HS-5 (cell line): ENCODE results near the gene SLC25A11.
A peak's percentile ranks its signal among the peaks of the same experiment; 100 is the strongest.

Experiments used
- DNase-seq: peaks from one replicate; pipeline ENCODE4 v3.0.0-alpha.2; 2012; ENCODE audit warnings: low read depth

Gene SLC25A11, protein sequence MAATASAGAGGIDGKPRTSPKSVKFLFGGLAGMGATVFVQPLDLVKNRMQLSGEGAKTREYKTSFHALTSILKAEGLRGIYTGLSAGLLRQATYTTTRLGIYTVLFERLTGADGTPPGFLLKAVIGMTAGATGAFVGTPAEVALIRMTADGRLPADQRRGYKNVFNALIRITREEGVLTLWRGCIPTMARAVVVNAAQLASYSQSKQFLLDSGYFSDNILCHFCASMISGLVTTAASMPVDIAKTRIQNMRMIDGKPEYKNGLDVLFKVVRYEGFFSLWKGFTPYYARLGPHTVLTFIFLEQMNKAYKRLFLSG

DNA sequence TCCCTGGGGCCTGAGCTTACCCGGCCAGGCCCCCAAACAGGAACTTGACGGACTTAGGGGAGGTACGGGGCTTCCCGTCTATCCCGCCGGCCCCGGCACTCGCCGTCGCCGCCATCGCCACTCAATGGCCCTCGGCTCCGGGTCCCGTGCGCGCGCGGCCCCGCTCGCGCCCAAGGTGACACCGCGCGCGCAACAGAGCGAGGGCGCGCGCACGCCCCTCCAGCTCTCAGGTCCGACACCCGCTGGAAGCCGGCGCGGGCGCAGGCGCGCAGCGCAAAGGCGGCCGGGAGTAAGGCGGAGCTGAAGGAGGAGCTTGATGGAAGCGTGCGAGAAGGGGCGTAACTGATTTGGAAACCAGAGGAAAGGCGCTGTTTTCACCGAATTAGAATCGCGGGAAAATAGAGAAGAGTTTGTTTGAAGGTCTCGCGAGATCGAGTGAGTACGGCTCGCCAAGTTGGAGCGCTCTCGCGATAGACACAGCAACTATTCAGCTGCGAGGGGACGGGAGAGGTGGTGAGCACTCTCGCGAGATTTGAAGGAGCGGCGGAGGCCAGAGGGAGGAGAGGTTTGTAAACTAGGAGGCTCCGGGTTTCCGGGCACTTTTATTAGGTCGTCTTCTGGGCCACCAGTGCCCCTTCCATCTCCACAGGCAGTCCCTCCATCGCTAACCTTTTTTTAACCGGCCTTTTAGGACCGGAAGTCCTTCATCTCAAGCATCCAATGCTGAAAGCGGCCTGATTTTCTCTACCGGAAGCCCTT lies at the start of gene SLC25A11, which contains the start of gene RNF167:
TSS of gene SLC25A11 (minus strand) at position 251 of the 759 bp plus-strand sequence. CDS start at position 115, 136 bp downstream.
TSS of gene RNF167 (plus strand) at position 473 of the 759 bp plus-strand sequence. CDS start 642 bp downstream, outside the sequence.
- DNase-seq, result peak; percentile 99

DNA sequence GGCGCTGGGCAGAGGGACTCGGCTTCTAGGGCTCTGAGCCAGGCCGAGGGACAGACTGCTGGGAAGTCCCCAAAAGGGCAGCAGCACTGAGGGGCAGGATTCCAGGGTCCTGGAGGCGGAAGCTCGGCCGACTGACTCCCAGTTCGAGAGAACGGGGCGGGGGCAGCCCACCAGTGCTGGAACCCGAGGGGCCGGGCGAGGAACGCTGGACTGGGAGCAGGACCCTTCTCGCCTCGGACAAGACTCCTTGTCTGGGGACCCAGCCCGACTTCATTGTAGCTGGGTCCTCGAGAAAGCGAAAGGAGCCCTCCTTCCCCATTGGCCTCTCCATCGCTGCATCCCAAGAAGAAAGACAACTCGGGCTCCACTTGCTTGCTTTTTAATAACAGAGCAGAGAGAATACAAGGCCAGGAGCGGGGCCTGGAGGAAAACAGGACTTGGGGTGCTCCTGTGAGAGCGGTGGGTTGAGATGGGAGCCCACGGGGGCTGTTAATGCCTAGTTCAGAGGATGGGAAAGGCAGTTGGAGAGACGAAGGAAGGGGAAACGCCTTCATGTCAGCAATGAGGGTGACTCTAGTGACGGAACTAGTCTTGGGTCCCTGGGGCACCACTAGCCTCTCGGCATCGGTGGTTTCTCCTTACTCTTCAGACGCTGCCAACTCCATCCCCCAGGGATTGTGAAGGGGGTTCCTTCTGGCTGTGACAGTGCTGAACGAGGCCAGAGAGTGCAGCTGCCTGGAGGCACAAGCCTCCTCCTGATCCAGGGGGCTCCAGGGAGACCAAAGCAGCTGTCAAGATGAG lies 48.1 kb upstream of the SLC25A11 start:
- no peak for DNase-seq

DNA sequence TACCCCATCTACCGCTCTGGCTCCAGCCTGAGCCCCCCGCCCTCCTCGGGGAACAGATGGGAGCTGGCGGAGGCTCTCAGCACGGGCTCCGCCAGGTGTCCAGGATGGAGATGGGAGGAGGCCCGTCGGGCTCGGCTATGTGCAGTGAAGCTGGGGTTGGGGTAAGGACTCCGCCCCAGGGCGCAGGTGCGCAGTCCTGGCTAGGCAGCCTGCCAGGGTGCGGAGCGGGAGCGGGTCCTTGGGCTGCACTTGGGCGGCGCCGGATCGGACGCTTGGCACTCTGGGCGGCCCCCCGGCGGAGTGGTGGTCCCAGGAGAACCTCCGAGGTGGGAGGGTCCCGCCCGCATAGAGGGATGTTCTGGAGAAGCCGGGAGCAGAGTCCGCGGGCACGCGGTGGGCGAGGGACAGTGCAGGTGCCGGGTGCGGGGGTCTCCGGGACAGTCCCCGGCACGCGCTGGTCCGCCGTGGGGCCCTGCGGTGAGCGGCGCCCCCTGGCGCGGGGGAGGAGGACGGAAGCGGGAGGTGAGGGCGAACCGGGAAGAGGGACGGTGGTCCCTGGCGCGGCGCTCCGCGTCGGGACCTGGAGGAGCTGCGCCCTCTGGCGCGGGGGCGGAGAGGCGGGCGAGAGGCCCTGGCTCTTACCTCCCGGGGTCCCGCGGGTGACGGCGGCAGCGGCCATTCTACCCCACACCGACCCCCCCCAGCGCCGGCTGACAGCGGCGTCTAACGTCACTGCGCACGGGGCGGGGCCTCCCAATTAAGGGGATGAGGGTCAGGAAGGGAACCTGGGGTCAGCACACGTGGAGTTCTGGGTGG lies 47.3 kb upstream of the SLC25A11 start, which contains the start of gene CAMTA2:
TSS of gene CAMTA2 (minus strand) at position 725 of the 816 bp plus-strand sequence. CDS start 1,453 bp downstream, outside the sequence.
- DNase-seq, result no peak

DNA sequence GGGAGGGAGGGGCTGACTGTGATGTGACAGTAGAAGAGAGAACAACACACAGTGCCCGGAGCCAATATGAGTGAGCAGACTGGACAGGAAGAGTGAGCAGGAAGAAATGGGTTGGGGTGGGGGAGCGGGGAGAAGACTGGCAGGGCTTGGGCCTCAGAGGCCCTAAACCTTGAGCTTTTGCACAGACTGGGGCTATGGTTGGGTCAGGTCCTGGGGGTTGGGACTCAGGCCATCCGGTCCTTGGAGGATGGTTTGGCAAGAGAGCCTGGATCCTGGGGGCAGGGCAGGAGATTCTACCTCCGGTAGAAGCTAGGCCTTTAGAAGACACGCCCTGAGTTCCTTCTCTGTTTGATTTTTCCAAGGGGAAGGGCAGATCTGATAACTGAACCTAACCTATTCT lies 46.6 kb upstream of the SLC25A11 start:
- no peak for DNase-seq

DNA sequence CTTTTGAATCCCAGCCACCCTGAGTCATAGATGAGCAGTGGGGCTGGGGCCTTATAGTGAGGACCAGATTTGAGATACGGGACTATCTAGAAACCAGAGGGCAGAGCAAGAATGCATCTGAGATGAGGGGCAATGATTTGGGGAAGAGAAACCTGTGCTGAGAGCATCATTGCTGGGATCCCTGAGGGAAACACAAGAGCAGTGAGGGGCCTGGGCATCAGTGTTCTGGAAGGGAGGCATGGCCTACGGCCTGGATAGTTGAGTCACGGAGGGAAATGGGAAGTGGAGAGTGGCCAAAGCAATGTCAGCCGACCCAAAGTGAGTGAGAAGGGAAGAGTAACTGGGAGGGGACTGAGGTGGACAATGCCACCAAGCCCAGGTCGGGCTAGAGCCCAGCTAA lies 42.5 kb upstream of the SLC25A11 start:
- DNase-seq, result no peak

DNA sequence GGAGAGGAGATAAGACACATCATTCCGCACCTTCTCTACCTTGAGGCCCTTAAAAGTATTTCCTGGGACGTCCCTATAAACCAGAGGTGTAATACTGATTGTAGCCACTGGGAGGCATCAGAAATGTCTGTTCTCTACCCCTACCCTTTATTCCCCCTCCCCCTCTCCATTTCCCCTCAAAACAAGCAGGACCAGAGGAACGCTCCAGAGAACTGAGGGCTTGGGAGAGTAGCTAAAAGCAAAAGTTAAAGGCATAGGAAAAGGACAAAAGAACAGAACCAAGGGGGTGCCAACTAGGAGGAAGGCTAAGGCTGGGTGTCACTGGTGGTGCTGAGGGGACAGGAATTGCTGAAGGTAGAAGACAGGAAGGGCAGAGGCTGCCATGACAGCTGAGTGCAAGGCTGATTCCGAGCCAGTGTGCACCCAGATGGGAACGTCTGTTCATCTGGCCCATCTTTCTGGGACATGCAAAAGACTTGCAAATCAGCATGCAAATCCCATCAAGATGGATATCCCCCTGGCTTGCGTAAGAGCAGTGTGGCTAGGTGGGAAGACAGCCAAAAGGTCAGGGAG lies 40.9 kb upstream of the SLC25A11 start:
- no peak for DNase-seq

DNA sequence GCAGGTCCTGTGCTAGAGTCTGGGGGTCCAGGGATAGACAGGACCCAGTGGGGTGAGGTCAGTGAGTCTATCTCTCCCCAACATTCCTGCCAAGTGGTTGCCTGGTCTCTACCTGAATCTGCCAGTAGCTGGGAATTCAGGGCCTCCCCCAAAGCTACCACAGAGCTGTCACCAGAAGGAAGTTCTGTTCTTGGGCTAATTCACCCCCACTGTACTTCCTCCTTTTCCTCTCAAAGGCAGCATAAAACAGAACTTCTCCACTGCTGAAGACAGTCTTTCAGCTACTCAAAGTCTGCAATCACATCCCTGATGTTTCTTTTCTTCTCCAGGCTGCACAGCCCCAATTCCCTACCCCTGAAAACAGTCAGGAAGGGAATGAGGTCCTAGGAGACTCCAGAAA lies 38.9 kb upstream of the SLC25A11 start:
- no peak for DNase-seq

DNA sequence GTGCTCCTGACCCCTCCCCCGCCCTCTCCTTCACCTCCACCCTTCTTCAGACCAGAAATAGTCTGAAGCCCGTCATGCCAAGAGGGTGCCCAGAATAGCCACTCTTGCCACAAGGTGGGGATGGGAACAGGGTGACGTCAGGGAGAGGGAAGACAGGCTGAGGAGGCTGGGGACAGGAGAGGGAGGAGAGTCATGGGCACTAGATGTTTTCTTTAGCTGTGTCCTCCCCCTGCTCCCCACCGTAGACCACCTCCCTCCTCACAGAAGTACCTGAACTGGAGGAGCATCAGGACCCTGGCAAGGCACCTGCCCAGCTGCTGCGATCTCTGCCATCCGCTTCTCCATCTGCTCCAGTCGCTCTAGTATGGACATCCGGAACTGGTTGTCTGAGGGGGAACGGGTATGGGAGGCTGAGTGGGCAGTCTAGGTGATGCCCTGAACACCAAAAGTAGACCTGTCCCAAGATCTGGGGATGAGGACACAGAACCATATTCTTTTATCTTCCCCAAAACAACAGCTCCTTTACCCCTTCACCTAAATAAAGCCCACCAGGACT lies 34.3 kb upstream of the SLC25A11 start:
- DNase-seq, result no peak

DNA sequence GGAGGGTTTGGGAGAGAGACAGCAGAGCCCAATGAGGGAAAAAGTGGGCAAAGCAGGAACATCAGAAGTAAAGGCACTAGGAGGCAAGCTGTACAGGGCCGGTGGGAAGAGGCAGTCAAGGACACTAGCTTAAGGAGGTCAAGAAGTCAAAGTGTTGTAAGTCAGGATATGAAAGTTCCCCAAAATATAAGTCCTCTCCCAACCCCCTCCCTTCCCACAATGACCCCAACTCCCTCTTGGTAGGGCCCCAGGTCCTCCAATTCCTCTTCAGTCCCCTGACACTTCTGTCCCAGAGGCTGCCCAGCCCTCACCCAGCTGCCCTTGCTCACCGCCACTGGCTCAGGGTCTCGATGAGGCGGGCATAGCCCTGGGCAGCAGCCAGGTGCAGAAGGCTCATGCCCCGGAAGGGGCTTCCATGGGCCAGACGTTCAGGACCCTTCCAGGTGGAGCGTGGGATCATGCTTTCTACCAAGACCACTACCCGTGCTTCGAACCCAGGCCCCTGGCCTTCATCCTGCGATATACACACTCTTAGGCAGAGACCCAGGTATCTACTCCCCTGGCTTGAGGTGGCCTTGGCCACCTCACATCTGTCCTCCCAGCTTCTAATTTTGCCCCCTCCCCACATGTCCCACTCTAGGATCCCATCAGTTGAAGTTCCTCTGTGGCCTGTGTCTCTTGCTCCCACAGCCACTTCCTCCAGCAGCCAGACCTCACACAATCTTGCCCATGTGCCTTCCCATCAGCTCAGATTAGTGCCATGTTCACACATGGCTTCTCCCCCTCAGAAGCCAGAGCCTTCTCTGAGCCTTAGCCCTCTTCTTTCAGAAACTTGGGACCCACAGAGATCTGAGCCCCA lies 33.6 kb upstream of the SLC25A11 start:
- DNase-seq, result no peak

DNA sequence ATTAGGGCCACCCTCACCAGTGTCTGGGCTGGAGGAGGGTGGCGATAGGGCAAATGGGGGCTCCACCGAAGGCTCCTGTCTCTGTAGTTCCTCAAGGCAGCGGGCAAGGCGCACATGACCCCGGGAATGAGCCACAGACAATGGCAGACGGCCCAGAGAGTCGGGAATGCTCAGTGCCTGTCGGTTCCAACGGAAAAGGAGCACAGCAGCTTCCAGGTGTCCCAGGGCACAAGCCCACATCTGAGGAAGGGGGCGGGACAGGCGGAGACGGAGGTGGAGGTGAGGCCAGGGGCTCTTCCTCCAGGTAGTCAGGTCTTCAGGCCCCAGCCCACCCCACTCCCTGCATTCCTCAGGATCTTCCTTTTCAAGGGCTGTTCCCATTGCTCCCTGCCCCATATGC lies 32.9 kb upstream of the SLC25A11 start:
- no peak for DNase-seq

DNA sequence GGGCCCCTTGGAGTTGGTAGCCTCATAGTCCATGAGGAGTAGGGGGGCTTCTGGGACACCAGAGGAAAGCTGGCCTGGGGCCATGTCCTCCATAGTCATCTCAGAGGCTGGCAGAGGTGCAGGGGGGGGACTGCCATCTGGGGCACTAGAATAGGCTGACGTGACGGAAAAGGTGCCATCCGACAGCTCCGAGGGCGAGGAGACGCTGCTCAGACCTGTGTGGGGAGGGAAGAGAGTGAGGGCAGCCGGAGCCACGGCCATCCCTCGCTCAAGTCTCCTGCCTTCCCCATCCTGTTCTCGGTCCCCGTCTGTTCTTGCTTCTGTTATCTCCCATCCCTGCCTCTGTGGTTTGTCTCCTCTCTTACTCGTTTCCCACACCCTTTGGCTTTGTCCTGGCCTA lies 32.5 kb upstream of the SLC25A11 start:
- DNase-seq, result no peak

DNA sequence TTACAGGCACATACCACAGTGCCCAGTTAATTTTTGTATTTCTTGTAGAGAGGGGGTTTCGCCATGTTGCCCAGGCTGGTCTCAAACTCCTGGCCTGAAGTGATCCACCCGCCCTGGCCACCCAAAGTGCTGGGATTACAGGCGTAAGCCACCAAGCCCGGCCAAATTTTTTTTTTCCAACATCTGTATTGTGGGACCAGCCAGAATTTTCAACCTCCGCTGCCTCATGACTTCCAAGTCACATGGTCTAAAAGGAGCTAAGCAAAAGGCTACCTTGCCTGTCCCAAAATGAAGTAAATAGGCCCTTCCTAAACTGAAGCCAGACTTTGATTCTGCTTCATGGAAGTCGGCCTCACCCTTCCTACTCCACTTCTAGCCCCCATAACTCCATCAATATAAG lies 32.0 kb upstream of the SLC25A11 start:
- no peak for DNase-seq

DNA sequence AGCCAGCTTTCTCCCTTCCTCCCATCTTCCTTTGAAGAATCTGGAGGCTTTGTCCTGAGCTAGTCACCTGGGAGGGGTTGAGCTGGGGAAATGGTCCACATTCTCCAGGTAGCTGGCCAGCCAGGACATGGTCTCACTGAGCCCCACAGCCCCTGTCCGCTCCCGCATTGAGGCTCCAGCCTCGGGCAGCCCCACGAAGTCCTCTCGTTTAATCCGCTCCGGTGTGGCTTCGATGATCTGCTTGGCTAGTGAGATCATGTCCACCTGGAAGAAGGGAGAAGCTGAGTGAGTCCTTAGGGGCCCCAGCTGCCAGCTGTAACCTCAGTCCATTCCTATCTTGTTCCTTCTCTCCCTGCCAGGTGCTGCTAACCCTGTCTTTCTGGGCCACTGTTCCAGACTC lies 30.4 kb upstream of the SLC25A11 start:
- DNase-seq, result no peak

DNA sequence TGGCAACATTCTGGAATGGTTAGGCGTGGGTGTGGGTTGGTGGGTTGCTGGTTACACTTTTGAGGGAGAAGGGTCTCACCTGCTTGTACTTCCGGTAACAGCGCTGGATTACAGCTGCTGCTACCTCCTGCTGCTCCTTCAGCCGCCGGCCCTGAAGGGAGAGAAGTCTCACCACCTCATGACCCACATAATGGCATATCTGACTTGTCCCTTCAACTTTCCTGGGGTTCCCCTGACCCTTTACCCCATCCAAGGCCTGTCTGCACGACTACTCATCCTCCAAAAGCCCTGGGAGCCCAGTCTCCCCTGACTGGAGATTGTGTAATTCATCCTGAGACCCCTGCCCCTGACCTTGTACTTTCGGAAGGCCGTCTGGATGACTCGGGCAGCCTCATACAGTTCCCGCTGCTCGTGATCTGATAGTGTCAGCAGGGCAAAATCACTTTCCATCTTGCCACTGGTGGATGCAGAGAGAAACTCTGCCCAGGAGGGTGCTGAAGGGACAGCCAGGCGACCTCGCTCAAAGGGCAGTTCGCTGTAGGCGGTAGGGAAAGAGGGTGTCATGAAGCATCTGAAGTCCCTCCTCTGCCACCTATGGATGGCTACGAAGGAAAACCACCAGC lies 29.8 kb upstream of the SLC25A11 start:
- DNase-seq, result no peak

DNA sequence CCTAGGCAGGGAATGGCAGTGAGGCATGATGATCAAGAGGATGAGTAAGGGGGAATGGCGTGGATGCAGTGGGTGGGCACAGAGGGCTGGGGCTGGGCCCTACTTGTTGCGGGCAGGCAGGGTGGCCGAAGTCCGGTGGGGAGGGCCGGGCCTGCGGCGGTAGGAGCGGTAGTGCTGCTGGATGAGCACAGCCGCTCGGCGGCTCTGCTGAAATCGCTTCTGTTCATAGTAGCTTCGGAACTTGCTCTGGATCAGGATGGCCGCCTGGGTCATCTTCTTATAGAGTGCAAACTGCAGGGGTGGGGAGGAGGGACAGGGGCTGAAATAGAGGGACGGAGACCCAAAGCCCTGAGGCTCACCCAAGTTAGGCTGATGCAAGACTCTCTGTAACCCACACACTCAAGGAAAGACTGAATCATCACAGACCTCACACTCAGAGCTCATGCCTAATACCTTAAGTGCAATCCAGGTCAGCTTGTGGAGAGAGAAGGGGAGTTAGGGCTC lies 29.3 kb upstream of the SLC25A11 start:
- DNase-seq, result no peak

DNA sequence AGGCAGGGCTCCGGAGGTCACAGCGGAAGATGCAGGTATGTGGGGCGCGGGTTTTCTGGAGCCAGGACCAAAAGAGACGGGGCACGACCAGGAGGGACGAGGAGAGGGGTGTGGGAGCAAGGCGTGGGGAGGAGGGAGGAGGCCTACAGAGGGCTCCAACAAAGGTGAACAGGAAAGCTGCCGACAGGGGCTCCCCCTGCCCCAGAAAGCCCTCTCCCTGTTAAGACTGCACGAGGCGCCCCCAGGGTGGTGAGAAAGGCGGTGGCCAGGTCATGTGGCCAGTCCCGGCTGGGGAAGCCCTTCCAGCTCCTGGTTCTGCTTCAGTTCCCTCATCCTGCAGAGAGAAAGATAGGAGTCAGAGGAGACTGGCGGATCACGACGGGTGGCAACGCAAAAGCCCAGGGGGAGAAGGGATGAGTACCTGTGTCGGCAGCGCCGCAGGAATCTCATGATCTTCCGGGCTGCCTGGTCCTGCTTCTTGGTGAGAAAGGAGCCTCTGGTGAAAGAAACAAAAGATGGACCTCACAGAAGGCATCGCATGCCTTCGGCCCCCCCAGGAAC lies 28.7 kb upstream of the SLC25A11 start:
- DNase-seq, result no peak

DNA sequence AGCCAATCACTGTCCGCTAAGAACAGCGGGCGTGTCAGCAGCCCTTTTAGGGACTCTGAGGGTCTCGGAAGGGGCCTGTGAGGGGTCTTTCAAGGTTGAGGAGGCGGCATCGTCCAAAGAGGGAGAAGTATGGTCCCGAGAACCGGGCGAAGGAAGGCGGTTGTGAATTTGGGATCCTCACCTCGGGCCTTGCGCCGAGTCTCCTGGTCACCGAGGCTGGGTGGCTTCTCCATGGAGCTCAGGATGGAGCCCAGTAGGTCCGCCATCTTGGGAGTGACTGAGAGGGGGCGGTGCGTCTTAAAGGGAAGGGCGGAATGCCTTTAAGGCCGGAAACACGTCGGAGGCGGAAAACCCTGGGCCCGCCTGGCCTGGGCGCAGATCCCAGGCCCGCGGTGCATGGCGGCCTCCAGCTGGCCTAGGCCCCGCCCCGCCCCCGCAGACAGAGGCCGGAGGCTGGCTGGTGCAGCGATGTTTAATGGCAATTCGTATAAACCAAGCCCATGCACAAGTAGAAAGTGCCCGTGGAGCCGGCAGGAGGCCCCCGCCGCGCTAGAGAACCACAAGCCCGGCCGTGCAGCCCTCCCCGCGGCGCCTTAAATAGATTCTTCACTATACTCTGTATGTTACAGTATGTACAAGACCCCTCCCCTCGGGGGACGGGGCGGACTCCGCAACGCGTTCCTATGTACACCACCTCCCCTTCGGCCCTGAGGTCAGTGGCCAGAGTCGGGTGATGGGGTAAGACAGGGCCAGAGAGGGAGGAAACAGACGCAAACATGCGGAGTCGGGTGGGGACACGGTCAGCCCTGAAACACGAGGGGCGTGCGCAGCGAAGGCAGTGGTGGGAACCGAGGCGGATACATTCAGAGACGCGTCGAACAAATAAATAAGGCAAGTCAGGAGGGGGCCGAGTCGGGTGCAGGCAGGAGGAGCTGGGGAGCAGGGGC lies 28.0 kb upstream of the SLC25A11 start, which contains the start of gene SPAG7:
TSS of gene SPAG7 (minus strand) at position 279 of the 947 bp plus-strand sequence. CDS start at position 266, 13 bp downstream.
- DNase-seq, result peak; percentile 97
